Stimulated activated naive B cell treated with anti-CD40 and anti-IgM and Interleukin-4, amounts not matched to agents 10 μg/mL and 1 μg/mL and 100 μg/mL, for 72 hours (primary cell): ENCODE measurements around the gene TAP2.
"Not testable (repeated sequence)": the region's sequence is repeated elsewhere in the genome, so short reads cannot be mapped to it uniquely, and the experiment has no call there.

Experiments
- ATAC-seq, 2 donors: fragments of 150-1000 bp; cut with Tn5 transposase; replicated peaks; 2 replicates each; pipeline ENCODE4 v1.10.0; 2021; ENCODE audit warnings: moderate library complexity in 1 of 2
- DNase-seq: peaks from one replicate; pipeline ENCODE4 v3.0.0; 2021
- H3K27ac Mint-ChIP-seq: one replicate; pipeline ENCODE4 v1.8.0; 2022; ENCODE audit warnings: mild to moderate bottlenecking, mixed read lengths
- H3K27me3 Mint-ChIP-seq, 2 donors: one replicate each; pipeline ENCODE4 v1.8.0; 2022; ENCODE audit warnings: mixed read lengths in 2 of 2
- H3K36me3 Mint-ChIP-seq, 2 donors: one replicate each; pipeline ENCODE4 v1.8.0; 2022; ENCODE audit warnings: mixed read lengths in 2 of 2, mild to moderate bottlenecking in 1 of 2
- H3K4me1 Mint-ChIP-seq, 2 donors: one replicate each; pipeline ENCODE4 v1.8.0; 2022; ENCODE audit warnings: mixed read lengths in 2 of 2, mild to moderate bottlenecking in 1 of 2
- H3K4me3 Mint-ChIP-seq, 2 donors: one replicate each; pipeline ENCODE4 v1.8.0; 2022; ENCODE audit warnings: mild to moderate bottlenecking in 2 of 2, mixed read lengths in 2 of 2, moderate library complexity in 1 of 2
- H3K9me3 Mint-ChIP-seq, 2 donors: one replicate each; pipeline ENCODE4 v1.8.0; 2022; ENCODE audit warnings: mixed read lengths in 2 of 2, mild to moderate bottlenecking in 1 of 2

The TAP2 gene

DNA sequence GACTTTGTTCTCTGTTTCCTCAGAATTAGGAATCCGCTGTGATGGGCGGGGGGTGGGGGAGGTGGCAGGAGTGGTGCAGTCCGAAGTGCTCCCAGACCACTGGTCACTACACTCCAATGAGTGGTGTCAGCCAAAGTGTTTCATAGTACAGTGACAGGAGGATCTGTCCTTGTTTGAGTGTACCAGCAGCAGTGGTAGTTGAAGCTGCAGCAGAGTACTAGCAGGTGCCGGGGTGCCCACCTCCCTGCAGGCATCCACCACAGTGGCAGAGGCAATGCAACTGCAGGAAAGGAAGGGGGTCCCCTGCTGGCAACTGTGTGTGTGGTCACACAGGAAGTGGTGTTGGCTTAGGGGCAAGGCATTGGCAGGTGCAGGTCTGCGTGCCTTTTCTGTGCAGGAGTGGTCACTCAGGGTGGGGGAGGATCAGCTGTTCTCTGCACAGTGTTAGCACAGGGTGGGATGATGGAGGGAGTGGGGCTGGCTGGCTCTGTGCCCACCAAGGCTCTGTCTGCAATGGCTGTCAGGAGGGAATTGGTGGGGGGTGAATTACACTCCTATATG is 31.4 kb downstream of the TAP2 start:
- no peaks in the 10 kb centered on the region for H3K27me3 Mint-ChIP-seq
- no peak for DNase-seq
- H3K9me3 Mint-ChIP-seq = peaks cover 0 to 3% of the 10 kb centered on the region in 2 donors

DNA sequence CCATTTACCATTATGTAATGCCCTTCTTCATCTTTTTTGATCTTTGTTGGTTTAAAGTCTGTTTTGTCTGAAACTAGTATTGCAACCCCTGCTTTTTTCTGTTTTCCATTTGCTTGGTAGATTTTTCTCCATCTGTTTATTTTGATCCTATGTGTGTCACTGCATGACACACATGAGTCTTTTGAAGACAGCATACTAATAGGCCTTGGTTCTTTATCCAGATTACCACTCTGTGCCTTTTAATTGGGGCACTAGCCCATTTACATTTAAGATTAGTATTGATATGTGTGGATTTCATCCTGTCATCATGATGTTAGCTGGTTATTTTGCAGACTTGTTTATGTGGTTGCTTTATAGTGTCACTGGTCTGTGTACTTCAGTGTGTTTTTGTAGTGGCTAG is 33.1 kb downstream of the TAP2 start:
- not testable (repeated sequence) for ATAC-seq, H3K27me3 Mint-ChIP-seq, H3K9me3 Mint-ChIP-seq, H3K4me3 Mint-ChIP-seq, DNase-seq, H3K27ac Mint-ChIP-seq
- Mint-ChIP-seq H3K4me1 (peaks cover 14 to 35% of the 10 kb centered on the region in 2 donors), H3K36me3 (peaks cover 8 to 14% of the 10 kb centered on the region in 2 donors)

More for the DNA sequence above, 31.4 kb downstream of the TAP2 start:
- peak in 1 of 2 donors; percentile 38 for ATAC-seq
- H3K36me3 Mint-ChIP-seq = peaks cover 8 to 22% of the 10 kb centered on the region in 2 donors
- peaks cover 21 to 45% of the 10 kb centered on the region in 2 donors for H3K4me1 Mint-ChIP-seq
- H3K27ac Mint-ChIP-seq = peak overlapping the region; percentile 10
- H3K4me3 Mint-ChIP-seq = no peak overlapping the region

DNA sequence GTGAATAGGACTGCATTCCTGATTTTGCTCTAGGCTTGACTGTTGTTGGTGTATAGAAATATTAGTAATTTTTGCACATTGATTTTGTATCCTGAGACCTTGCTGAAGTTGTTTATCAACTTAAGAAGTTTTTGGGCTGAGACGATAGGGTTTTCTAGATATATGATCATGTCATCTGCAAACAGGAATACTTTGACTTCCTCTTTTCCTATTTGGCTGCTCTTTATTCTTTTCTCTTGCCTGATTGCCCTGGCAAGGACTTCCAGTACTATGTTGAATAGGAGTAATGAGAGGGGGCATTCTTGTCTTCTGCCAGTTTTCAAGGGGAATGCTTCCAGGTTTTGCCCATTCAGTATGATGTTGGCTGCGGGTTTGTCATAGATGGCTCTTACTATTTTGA is 35.1 kb downstream of the TAP2 start:
- Mint-ChIP-seq H3K4me3 (no peak overlapping the region), H3K27ac (no peak overlapping the region), H3K36me3 (peaks cover 13 to 18% of the 10 kb centered on the region in 2 donors), H3K9me3 (peaks cover 9 to 11% of the 10 kb centered on the region in 2 donors), H3K4me1 (peaks cover 13 to 26% of the 10 kb centered on the region in 2 donors), H3K27me3 (no peaks in the 10 kb centered on the region)
- ATAC-seq (no peak), DNase-seq (no peak)

DNA sequence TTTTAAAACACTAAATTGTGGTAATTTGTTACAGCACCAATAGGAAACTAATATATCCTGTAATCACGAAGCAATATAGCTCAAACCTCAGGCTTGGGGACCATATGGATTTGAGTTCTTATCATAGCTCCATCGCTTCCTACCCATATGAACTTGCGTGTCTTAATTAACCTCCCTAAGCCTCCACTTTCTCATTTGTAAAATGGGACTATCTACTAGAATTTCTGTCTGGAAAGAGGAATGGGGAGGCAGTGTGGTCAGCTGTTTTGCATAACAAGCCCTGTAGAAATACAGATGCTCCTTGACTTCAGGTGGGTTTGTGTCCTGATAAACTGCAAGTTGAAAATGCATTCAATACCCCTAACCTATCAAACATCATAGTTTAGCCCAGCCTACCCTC is 38.8 kb downstream of the TAP2 start:
- no peaks in the 10 kb centered on the region for H3K27me3 Mint-ChIP-seq
- H3K4me1 Mint-ChIP-seq = peaks cover 33 to 42% of the 10 kb centered on the region in 2 donors
- DNase-seq = no peak
- H3K9me3 Mint-ChIP-seq = peaks cover 9 to 15% of the 10 kb centered on the region in 2 donors
- peaks cover 7 to 16% of the 10 kb centered on the region in 2 donors for H3K36me3 Mint-ChIP-seq
- no peak overlapping the region for H3K4me3 Mint-ChIP-seq
- H3K27ac Mint-ChIP-seq = no peak overlapping the region
- no peak for ATAC-seq

DNA sequence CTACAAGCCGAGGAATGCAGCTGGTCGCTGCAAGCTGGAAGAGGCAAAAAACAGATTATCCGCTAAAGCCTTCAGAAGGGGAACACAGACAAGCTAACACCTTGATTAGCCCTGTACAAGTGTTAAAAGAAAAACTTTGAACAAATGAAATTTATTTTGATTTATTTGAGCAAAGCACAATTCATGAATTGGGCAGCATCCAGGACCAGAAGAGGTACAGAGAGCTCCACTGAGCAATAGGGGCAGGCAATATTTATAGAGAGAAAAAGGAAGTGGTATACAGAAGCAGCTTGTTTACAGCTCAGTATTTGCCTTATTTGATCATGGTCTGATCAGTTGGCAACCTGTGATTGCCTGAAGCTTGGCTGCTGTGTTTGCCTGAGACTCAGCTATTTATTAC is 39.4 kb downstream of the TAP2 start:
- Mint-ChIP-seq H3K9me3 (peaks cover 9 to 15% of the 10 kb centered on the region in 2 donors), H3K4me3 (no peak overlapping the region), H3K27ac (no peak overlapping the region), H3K27me3 (no peaks in the 10 kb centered on the region), H3K36me3 (peaks cover 7 to 16% of the 10 kb centered on the region in 2 donors), H3K4me1 (peaks cover 39 to 46% of the 10 kb centered on the region in 2 donors)
- DNase-seq (no peak), ATAC-seq (no peak)

DNA sequence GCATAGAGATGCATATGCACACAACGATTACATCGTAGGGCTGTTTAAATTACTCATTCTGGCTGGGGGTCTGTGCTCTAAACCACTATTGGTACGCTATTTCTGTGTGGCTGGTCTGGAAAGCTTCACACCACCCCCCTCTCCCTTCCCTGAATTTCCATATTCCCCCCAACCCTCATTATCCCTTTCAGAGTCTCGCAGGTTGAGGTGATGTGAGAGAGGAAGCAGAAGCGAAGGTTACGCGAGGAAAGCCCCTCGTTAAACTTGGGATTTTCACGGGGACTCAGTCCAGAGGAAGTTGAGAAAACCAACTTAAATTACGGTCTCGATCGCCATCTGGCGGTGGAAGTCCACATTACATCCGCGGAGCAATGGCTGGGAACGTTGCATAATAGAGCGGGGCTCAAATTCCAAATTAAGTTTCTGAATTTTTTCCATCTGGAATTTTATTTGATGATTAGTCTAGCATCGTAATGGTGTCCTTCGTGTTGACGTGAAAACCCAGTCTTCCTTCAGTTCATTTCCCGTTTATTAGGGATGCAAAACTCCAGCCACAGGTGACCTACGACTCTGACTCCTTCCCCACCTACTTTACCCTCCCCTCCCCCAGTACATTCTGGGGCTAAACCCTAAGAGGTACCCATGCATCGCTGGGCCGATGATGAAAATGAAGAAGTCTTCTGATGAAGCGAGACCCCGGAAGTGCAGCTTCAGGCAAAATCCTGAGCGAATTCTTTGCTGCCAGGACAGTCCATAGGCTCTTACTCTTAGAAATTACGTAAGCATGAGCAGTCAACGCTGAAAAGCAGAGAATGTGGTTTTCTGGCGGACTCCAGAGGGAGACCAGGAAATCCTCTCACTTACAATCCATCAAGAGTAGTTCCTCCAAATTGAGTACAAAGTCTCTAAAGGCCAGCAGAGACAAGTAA is 41.4 kb downstream of the TAP2 start:
- H3K36me3 Mint-ChIP-seq = peaks cover 7 to 16% of the 10 kb centered on the region in 2 donors
- peaks cover 9 to 15% of the 10 kb centered on the region in 2 donors for H3K9me3 Mint-ChIP-seq
- DNase-seq (peak; percentile 68), ATAC-seq (peak; percentile 67 to 74)
- H3K4me1 Mint-ChIP-seq = peaks cover 41% of the 10 kb centered on the region in 2 donors
- H3K27ac Mint-ChIP-seq = peak overlapping the region; percentile 92
- peak overlapping the region; percentile 78 to 84 for H3K4me3 Mint-ChIP-seq
- H3K27me3 Mint-ChIP-seq = no peaks in the 10 kb centered on the region

DNA sequence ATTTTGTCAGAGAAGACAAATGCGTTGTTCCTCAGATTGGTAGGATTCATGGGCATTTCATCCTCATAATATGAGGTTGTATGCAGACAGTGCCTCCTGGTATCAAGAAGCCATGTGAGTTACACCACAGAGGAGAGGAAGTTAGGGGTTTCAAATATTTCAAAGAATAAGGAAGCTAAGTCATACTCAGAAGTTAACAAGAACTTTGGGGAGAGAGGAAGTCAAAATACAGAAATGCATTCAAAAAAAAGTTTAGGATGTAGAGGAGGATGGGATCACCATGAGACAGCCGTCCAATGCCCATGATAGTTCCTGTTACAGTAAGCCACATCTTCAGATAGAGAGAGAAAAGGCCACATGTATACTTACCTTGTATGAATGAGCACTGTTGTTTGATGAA is 44.0 kb downstream of the TAP2 start:
- DNase-seq = no peak
- ATAC-seq = peak; percentile 73
- Mint-ChIP-seq H3K4me3 (peak overlapping the region in 1 of 2 donors; percentile 6), H3K4me1 (peaks cover 41% of the 10 kb centered on the region in 2 donors), H3K27ac (peak overlapping the region; percentile 84), H3K9me3 (peaks cover 9 to 13% of the 10 kb centered on the region in 2 donors), H3K36me3 (peaks cover 5 to 16% of the 10 kb centered on the region in 2 donors), H3K27me3 (no peaks in the 10 kb centered on the region)

DNA sequence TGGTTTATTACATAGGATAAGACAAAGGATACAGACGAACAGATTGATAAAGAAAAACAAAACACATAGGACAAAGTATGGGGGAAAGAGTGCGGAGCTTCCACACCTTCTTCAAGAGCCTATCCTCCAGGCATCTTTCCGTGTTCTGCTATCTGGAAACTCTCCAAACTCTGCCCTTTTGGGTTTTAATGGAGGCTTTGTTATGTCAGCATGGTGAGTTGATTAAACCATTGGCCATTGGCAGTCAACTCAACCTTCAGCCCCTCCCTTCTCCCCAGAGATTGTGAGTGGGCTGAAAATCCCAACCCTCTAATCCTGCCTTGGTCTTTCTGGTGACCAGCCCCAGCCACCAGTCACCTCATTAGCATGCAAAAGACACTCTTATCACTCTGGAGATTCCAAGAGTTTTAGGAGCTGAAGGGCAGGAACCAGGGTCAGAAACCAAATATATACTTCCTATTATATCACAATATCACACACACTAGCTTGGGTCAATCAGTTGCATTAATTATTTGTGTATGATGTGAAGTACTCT is 45.6 kb downstream of the TAP2 start:
- peaks cover 36 to 41% of the 10 kb centered on the region in 2 donors for H3K4me1 Mint-ChIP-seq

DNA sequence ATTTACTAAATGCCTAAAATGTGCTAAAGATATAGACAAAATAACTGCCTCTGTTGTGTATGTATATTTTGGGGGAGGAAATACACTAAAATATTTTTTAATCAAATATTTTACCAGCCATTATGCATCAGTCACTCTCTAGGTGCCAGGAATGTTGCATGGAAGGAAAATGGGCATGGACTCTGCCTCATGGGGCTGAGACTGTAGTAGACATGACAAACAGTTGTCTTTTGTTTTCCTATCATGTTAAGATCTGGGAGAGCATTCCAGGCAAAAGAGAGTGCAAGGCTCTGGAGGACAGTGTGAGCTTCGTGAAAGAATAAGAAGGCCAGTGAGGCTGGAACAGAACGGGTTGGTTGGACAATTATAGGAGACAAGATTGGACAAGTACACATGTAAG is 48.2 kb downstream of the TAP2 start:
- no peaks in the 10 kb centered on the region for H3K36me3 Mint-ChIP-seq
- ATAC-seq (no peak), DNase-seq (no peak)
- H3K9me3 Mint-ChIP-seq = no peaks in the 10 kb centered on the region
- H3K4me1 Mint-ChIP-seq = peaks cover 21 to 24% of the 10 kb centered on the region in 2 donors
- no peak overlapping the region for H3K4me3 Mint-ChIP-seq
- H3K27me3 Mint-ChIP-seq = peaks cover 0 to 5% of the 10 kb centered on the region in 2 donors
- H3K27ac Mint-ChIP-seq = no peak overlapping the region

More for the DNA sequence above, 45.6 kb downstream of the TAP2 start:
- Mint-ChIP-seq H3K36me3 (peaks cover 0 to 4% of the 10 kb centered on the region in 2 donors), H3K27me3 (no peaks in the 10 kb centered on the region), H3K4me3 (no peak overlapping the region), H3K9me3 (no peaks in the 10 kb centered on the region), H3K27ac (no peak overlapping the region)
- no peak for DNase-seq
- no peak for ATAC-seq
